Stimulated activated CD8-positive, alpha-beta memory T cell treated with anti-CD3 and anti-CD28 coated beads, Interleukin-12 subunit alpha, Interleukin-12 subunit beta, amount 100 ng/mL, for 1 hour (primary cell): ENCODE data around the gene FAM83F.
A peak's percentile ranks its signal among the peaks of the same experiment; 100 is the strongest.

Experiments
- DNase-seq: peaks from one replicate; pipeline ENCODE4 v3.0.0-alpha.2; 2020; ENCODE audit warnings: low read depth

Gene FAM83F

DNA sequence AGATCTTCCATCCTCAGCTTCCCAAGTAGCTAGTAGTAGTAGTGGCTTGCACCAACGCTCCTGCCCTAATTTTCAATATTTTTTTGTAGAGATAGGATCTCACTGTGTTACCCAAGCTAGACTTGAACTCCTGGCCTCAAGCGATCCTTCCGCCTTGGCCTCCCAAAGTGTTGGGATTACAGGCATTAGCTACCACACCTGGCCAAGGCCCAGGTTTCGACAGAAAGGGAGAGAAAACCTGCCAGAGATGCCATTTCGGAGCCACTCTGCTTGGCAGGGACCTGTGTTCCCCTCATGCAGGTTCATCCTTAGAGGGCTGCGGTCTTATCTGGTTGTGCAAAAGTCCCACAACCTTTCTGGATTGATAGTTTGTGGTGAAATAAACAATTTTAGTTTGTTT, 41.4 kb downstream of the FAM83F start:
- no peak for DNase-seq

- DNase-seq = no peak
Observed at GRCh38 chr22:40036591-40037225, 42.0 kb downstream of the FAM83F start.

DNA sequence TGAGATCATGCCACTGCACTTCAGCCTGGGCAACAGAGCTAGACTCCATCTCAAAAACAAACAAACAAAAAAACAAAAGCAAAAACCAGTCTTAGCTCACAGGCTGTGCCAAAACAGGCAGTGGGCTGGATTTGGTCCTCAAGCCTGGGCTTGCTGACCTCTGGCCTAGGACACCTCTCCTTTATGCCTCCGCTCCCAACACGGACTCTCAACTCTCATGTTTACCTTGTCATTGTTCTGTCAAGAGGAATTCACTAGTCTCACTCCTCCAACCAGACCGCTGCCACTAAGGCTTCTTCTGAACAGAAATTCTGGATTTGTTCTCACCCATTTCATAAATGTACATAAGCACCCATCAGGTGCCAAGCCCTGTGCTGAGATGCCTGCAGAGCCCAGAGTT, 42.6 kb downstream of the FAM83F start:
- no peak for DNase-seq

DNA sequence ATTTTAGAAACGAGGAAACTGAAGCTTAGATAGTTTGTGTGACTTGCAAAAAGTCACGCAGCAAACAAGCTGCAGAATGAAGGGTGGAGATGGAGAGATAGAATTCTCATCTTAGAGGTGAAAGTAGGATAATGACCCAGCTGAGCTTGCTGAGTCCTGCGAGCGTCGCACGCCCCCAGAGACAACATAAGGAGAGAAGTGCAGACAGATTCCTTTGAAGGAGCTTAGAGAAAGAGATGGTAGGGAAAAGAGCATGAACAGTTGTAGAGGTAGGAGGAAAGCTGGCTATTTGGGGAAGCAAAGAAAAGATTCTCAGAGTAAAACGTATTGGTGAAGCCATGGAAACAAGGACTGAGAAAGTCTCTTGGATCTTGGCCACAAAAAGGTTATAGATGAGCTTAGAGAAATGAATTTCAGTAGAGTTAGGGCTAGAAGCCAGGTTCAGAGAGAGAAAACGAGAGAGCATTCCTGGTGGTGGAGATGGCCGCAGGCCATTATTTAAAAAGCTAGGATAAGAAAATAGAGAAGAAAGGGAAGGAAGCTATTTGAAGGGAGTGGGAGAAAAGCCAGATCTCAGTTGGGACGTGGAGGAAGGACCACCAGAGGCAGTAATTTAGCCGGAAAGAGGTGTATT, 44.8 kb downstream of the FAM83F start:
- DNase-seq = no peak

- no peak for DNase-seq
Observed at GRCh38 chr22:40040927-40041326, 46.2 kb downstream of the FAM83F start.

DNA sequence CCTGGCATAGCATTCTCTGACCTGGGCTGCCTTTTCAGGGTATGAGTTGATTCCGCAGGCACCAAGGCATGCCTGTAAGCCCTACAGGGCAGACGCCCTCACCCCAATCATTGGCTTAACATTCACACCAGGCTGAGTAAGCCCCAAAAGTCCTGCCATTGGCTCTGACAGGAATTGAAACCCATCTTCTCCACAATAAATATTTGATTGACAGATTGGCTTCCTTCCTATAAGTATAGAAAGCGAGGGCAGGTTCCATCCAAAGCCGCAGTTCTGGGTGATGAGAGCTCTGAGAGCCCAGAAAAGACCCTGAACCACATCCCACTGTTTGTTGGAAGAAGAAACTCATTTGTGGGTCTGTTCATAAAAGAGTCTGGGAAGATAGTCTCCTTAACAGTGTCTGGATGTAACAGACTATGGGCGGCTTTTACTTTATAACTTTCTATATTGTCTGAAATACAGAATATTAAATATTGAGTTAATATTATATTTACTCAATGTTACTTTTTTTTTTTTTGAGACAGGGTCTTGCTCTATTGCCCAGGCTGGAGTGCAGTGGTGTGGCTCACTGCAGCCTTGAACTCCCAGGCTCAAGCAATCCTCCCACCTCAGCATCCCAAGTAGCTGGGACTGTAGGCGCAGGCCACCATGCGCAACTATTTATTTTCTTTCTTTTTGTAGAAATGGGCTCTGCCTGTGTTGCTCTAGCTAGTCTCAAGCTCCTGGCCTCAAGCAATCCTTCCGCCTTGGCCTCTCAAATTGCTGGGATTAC, 46.8 kb downstream of the FAM83F start:
- DNase-seq = no peak

GRCh38 chr22:40042312-40042711, 47.6 kb downstream of the FAM83F start:
- no peak for DNase-seq

DNA sequence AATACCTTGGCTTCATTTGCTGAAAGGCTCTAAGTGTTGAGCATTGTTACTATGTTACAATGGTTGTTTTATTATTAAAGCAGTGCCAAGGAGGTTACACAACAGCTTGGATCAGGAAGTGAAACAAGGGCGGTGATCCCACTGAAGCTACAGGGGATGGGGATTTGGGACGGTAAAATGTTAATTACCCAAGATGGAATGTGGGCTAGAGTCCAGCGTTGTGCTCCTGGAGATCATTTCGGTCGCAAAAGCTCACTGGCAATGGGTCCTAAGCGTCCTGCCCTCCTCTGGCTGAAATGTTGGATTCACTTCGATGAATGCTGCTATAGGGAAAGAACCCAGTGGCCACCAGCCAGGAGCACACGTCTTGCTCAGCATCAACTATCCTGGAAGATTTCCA, 48.3 kb downstream of the FAM83F start:
- DNase-seq = no peak

- no peak for DNase-seq
Observed at GRCh38 chr22:40043793-40044101, 49.0 kb downstream of the FAM83F start.

- DNase-seq = peak; percentile 98
Observed at GRCh38 chr22:40044102-40044869, 49.5 kb downstream of the FAM83F start.

DNA sequence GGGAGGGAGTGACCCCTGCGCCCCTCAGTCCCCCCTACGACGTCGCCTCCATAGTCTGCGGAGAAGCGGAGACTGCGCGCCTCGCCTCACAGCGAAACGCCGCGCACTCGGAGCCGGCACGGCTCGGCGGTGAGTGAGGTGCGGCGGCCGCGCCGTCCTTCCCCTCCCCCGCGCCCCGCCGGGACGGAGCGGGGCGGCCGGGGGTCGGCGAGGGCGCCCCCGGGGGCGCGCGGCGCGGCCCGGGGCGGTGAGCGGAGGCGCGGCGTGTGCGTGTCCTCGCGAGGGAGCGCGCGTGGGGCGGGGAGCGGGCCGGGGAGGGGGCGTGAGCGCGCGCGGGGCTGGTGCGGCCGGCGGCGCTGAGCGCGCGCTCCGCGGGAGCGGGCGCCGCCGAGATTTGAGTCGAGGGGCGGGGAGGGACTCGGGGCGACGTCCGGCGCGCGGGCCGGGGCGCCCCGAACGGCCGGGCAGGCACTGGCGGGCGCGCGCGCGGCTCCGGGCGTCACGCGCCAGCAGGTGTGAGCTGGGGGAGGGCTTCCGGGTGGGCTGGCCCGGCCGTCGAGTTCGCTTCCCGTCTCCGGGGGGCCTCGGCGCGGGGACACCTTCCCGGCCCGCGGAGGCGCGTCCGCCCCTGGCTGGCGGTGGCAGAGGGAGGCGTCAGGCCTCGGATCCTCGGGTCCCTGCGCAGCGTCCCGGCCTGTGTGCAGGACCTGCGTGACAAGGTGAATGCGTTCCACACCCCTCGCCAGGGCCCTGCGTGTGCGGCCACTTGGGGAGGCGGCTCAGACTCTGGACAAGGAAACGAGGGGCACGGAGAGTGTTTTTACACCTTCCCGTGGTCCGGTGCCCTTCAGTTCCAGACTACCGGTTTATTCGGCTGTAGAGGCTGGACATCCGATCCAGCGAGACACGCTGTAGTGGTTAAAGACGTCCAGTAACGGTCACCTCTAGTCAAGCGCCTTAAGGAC, 50.4 kb downstream of the FAM83F start:
- peak; percentile 62 for DNase-seq

GRCh38 chr22:40046126-40046525, 51.4 kb downstream of the FAM83F start:
- no peak for DNase-seq

DNA sequence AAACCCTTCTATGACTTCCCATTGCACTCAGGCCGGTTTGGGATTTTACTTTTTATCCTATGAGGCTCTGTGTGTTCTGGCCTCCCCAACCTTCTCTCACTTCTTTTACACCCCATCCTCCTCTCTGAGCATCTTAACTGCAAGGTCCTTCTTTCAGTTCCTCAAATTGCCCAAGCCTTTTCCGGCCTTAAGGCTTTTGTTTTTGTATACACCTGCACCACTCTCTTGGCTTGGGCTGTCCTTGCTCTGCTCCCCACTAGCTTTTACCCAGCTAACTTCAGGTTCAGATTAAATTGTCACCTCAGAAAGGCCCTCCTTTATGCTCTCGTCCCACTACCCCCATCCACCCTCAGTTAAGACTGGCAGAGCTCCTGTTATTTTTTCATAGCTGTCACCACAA, 55.5 kb downstream of the FAM83F start:
- DNase-seq = no peak

- no peak for DNase-seq
Observed at GRCh38 chr22:40051322-40051721, 56.6 kb downstream of the FAM83F start.

GRCh38 chr22:40053460-40053859, 58.7 kb downstream of the FAM83F start:
- no peak for DNase-seq

DNA sequence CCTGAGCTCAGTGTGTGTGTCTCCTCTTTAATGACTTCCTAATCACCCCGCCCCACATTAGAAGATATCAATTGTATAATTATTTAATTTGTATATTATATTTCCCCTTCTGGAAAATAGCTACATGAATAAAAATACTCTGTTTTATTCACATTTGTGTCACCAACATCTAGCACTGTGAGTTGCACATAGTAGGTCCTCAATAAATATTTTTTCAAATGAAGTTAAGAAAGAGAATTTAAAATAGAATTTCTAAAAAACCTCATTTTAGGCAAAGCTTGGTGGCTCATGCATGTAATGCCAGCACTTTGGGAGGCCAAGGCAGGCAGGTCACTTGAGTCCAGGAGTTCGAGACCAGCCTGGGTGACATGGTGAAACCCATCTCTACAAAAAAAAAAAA, 59.7 kb downstream of the FAM83F start:
- DNase-seq = no peak

- DNase-seq = no peak
Observed at GRCh38 chr22:40055143-40055883, 60.6 kb downstream of the FAM83F start.

DNA sequence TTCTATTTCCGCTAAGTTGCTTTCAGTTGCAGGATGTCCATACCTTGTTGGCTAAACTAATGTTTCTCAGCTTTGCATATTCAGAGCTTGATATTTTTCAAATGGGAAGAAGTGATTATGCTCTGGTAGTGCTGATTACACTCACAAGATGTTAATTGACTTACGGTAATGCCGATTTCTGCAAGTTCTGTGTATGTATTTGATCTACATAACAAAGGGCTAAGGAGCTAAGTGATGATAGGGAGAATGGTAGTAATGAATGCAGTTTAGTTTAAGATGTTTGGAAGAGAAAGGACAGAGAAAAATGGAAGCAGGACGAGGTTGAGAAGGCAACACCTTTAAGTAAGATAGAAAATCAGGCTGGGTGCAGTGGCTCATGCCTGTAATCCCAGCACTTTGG, 61.4 kb downstream of the FAM83F start:
- DNase-seq = no peak

- DNase-seq = no peak
Observed at GRCh38 chr22:40056559-40056958, 61.8 kb downstream of the FAM83F start.

- no peak for DNase-seq
Observed at GRCh38 chr22:40057652-40058051, 62.9 kb downstream of the FAM83F start.

DNA sequence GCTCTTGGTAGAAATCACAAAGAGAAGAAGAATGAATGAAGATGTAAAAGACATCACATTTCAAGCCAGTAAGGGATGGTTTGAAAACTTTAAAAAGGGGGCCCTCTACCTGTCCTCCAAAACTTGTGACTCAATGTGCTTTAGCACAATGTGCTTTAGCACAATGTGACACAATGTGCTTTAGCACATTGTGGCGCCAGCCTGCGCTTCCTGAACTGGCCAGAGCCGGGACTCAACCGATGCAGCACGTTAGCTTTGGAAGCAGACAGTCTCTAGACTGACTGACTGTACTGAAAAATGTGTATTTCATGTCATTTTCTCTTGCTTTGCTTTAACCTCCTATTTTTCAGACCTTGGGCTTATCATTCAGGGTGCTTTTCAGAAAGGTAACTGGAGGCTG, 63.5 kb downstream of the FAM83F start:
- no peak for DNase-seq
